H9 (cell line): Measurements from ENCODE around the gene SNRNP200. TPM values are rescaled to one million over a fixed set of nuclear protein-coding genes. Genes with fewer than 3 reads are reported as not detected.

Source experiments
- DNase-seq: peaks from one replicate; pipeline ENCODE4 v3.0.0-alpha.2; 2017
- H2AFZ ChIP-seq: one replicate; pipeline ENCODE4 v1.6.1; 2013; ENCODE audit warnings: mild to moderate bottlenecking, low read length, control low read depth, moderate library complexity
- H2AK5ac ChIP-seq: 2 replicates; pipeline ENCODE4 v1.6.1; 2013; ENCODE audit warnings: low read length, control low read depth, mixed read lengths; ENCODE audit not compliant: insufficient read length
- H2BK120ac ChIP-seq: one replicate; pipeline ENCODE4 v1.6.1; 2013; ENCODE audit warnings: low read depth, mild to moderate bottlenecking, low read length, control low read depth, inconsistent platforms; ENCODE audit not compliant: poor library complexity, severe bottlenecking
- H2BK12ac ChIP-seq: 2 replicates; pipeline ENCODE4 v1.6.1; 2013; ENCODE audit warnings: low read length, control low read depth, mixed read lengths, low read depth; ENCODE audit not compliant: insufficient read length
- H2BK15ac ChIP-seq: 2 replicates; pipeline ENCODE4 v1.6.1; 2013; ENCODE audit warnings: low read depth, low read length, control low read depth
- H2BK20ac ChIP-seq: one replicate; pipeline ENCODE4 v1.6.1; 2013; ENCODE audit warnings: low read depth, mild to moderate bottlenecking, low read length, control low read depth, inconsistent platforms; ENCODE audit not compliant: poor library complexity, severe bottlenecking
- H2BK5ac ChIP-seq: 2 replicates; pipeline ENCODE4 v1.6.1; 2013; ENCODE audit warnings: low read length, control low read depth, mixed read lengths; ENCODE audit not compliant: insufficient read length
- H3K14ac ChIP-seq: 2 replicates; pipeline ENCODE4 v1.6.1; 2013; ENCODE audit warnings: low read length, control low read depth; ENCODE audit not compliant: insufficient read depth
- H3K18ac ChIP-seq: 2 replicates; pipeline ENCODE4 v1.6.1; 2013; ENCODE audit warnings: low read depth, mild to moderate bottlenecking, mixed read lengths, low read length, control low read depth; ENCODE audit not compliant: insufficient read length
- H3K23ac ChIP-seq: 2 replicates; pipeline ENCODE4 v1.6.1; 2013; ENCODE audit warnings: low read length, control low read depth, mixed read lengths, low read depth; ENCODE audit not compliant: insufficient read length
- H3K23me2 ChIP-seq: 2 replicates; pipeline ENCODE4 v1.6.1; 2013; ENCODE audit warnings: low read depth, mild to moderate bottlenecking, mixed read lengths, low read length, control low read depth; ENCODE audit not compliant: insufficient read length, poor library complexity, severe bottlenecking
- H3K27ac ChIP-seq: 2 replicates; pipeline ENCODE4 v1.5.1; 2013; ENCODE audit warnings: low read length, control low read depth, mixed read lengths, low read depth; ENCODE audit not compliant: insufficient read length
- H3K27me3 ChIP-seq: 2 replicates; pipeline ENCODE4 v1.6.1; 2013; ENCODE audit warnings: low read length, control low read depth, inconsistent platforms; ENCODE audit not compliant: insufficient read depth
- H3K4ac ChIP-seq: 2 replicates; pipeline ENCODE4 v1.6.1; 2013; ENCODE audit warnings: low read depth, mild to moderate bottlenecking, control low read depth, inconsistent platforms, low read length, moderate library complexity
- H3K4me1 ChIP-seq: 2 replicates; pipeline ENCODE4 v1.6.1; 2013; ENCODE audit warnings: low read length, control low read depth, inconsistent platforms; ENCODE audit not compliant: insufficient read depth
- H3K4me2 ChIP-seq: 2 replicates; pipeline ENCODE4 v1.6.1; 2013; ENCODE audit warnings: low read length, control low read depth, mixed read lengths; ENCODE audit not compliant: insufficient read length, insufficient read depth
- H3K56ac ChIP-seq: 2 replicates; pipeline ENCODE4 v1.6.1; 2013; ENCODE audit warnings: low read depth, mild to moderate bottlenecking, mixed read lengths, low read length, control low read depth; ENCODE audit not compliant: insufficient read length
- H3K79me1 ChIP-seq: 2 replicates; pipeline ENCODE4 v1.6.1; 2013; ENCODE audit warnings: low read depth, mild to moderate bottlenecking, moderate library complexity, low read length, control low read depth, inconsistent platforms; ENCODE audit not compliant: insufficient read depth, poor library complexity, severe bottlenecking
- H3K79me2 ChIP-seq: 2 replicates; pipeline ENCODE4 v1.6.1; 2013; ENCODE audit warnings: low read length, control low read depth, inconsistent platforms; ENCODE audit not compliant: insufficient read depth
- H3K9ac ChIP-seq: 2 replicates; pipeline ENCODE4 v1.6.1; 2013; ENCODE audit warnings: low read length, control low read depth, mixed read lengths; ENCODE audit not compliant: insufficient read length; ENCODE audit errors: extremely low read depth
- H3K9me3 ChIP-seq: one replicate; pipeline ENCODE4 v1.6.1; 2013; ENCODE audit warnings: low read depth, low read length, inconsistent platforms; ENCODE audit not compliant: control insufficient read depth
- H3T11ph ChIP-seq: one replicate; pipeline ENCODE4 v1.6.1; 2013; ENCODE audit warnings: mild to moderate bottlenecking, low read length, control low read depth, inconsistent platforms
- H4K20me1 ChIP-seq: one replicate; pipeline ENCODE4 v1.6.1; 2013; ENCODE audit not compliant: control insufficient read depth, insufficient read length, insufficient read depth
- H4K5ac ChIP-seq: 2 replicates; pipeline ENCODE4 v1.6.1; 2013; ENCODE audit warnings: low read depth, mild to moderate bottlenecking, mixed read lengths, low read length, control low read depth; ENCODE audit not compliant: insufficient read length
- H4K8ac ChIP-seq: replicated peaks from 2 replicates; pipeline ENCODE4 v1.6.1; 2013; ENCODE audit warnings: low read length, control low read depth, mixed read lengths, low read depth; ENCODE audit not compliant: insufficient read length
- H4K91ac ChIP-seq: 2 replicates; pipeline ENCODE4 v1.6.1; 2013; ENCODE audit warnings: low read depth, mild to moderate bottlenecking, moderate library complexity, mixed read lengths, low read length, control low read depth; ENCODE audit not compliant: insufficient read length
- H3K27ac Mint-ChIP-seq, 3 experiments: 2 replicates in 2 of 3; 3 replicates in 1 of 3; pipeline ENCODE4 v1.8.0; 2020 to 2021; ENCODE audit warnings: mixed read lengths in 3 of 3, mild to moderate bottlenecking in 1 of 3, moderate library complexity in 1 of 3
- H3K27me3 Mint-ChIP-seq: 2 replicates; pipeline ENCODE4 v1.8.0; 2021; ENCODE audit warnings: low read depth, mild to moderate bottlenecking, moderate library complexity, mixed read lengths
- H3K36me3 Mint-ChIP-seq, 3 experiments: 2 replicates in 2 of 3; 3 replicates in 1 of 3; pipeline ENCODE4 v1.8.0; 2020 to 2021; ENCODE audit warnings: low read depth in 3 of 3, mixed read lengths in 3 of 3; ENCODE audit not compliant: insufficient read depth in 1 of 3
- H3K4me1 Mint-ChIP-seq, 2 experiments: 2 replicates each; pipeline ENCODE4 v1.8.0; 2020; ENCODE audit warnings: mixed read lengths in 2 of 2
- H3K4me3 Mint-ChIP-seq, 2 experiments: 2 replicates in 1 of 2; 3 replicates in 1 of 2; pipeline ENCODE4 v1.8.0; 2020 to 2021; ENCODE audit warnings: mild to moderate bottlenecking in 2 of 2, mixed read lengths in 2 of 2, moderate library complexity in 1 of 2
- H3K9me3 Mint-ChIP-seq, 2 experiments: 2 replicates in 1 of 2; 3 replicates in 1 of 2; pipeline ENCODE4 v1.8.0; 2020; ENCODE audit warnings: mild to moderate bottlenecking in 2 of 2, mixed read lengths in 2 of 2, moderate library complexity in 1 of 2
- CTCF ChIP-seq: fragments of 200-600 bp; sonication (generic); conservative IDR thresholded peaks from 3 replicates; pipeline ENCODE4 v1.8.0; 2021; ENCODE audit warnings: antibody characterized with exemption, mild to moderate bottlenecking
- WGBS: extraction: QIAGEN DNeasy Blood & Tissue Kit; methylation state at CpG from one replicate; pipeline ENCODE4 v1.1.7; 2013; ENCODE audit warnings: missing lambda C conversion rate, low lambda C conversion rate, mixed read lengths; ENCODE audit not compliant: insufficient read length; ENCODE audit errors: extremely low coverage; 5-methylcytosine and 5-hydroxymethylcytosine counted together
- total RNA-seq: library from RNA; stranded (reverse); gene quantifications from 2 replicates; pipeline ENCODE4 v1.2.1, GENCODE V29; 2021

The SNRNP200 gene
- total RNA-seq, 1 experiment from 2014 or later = 215 TPM

DNA sequence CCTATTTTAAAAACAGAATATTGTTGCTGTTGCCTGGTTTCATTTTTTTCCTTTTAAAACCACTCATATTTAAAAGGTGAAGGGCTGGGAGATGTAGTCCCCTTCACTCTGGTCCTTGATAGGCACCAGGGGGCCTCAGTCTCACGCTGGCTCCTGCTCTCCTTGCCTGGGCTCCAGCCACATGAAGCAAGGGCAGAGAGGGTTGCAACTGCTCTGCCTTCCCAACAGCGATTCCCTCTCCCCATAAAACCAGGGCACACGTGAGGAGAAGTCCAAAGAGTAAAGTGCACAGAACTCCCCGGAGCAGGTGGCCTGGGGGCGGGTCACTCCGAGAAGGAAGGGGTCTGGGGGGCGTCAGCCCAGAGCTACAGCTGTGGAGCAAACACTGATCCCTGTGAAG is 52.3 kb downstream of the SNRNP200 start:
- Histone ChIP-seq H2BK12ac (no peak overlapping the region), H2BK20ac (no peak overlapping the region)
- TF ChIP-seq CTCF = no peak

More for the DNA sequence above, 52.3 kb downstream of the SNRNP200 start:
- DNase-seq = no peak
- Histone ChIP-seq H3K9ac (no peak overlapping the region), H2BK15ac (no peak overlapping the region), H3K4me2 (no peak overlapping the region), H2AFZ (no peak overlapping the region), H3K4ac (no peak overlapping the region), H3K4me1 (no peaks in the 10 kb centered on the region), H3K79me1 (no peaks in the 10 kb centered on the region), H3K18ac (no peak overlapping the region), H3K23me2 (no peaks in the 10 kb centered on the region), H3K79me2 (no peaks in the 10 kb centered on the region), H3K27me3 (no peaks in the 10 kb centered on the region), H3K23ac (no peak overlapping the region), H3K9me3 (no peaks in the 10 kb centered on the region), H4K5ac (no peak overlapping the region), H4K8ac (no peak overlapping the region), H2AK5ac (no peak overlapping the region), H3T11ph (no peak overlapping the region), H3K27ac (no peak overlapping the region), H4K20me1 (no peaks in the 10 kb centered on the region), H4K91ac (no peak overlapping the region), H2BK5ac (no peak overlapping the region), H3K56ac (no peak overlapping the region), H3K14ac (no peak overlapping the region), H2BK120ac (no peak overlapping the region)
- H3K27ac Mint-ChIP-seq = no peak overlapping the region
- no peak overlapping the region for H3K4me3 Mint-ChIP-seq
- no CpG with 5 or more reads among the region's 7 CpGs for WGBS
- H3K4me1 Mint-ChIP-seq = no peaks in the 10 kb centered on the region
- peaks cover 10 to 39% (median 29%) of the 10 kb centered on the region in 3 experiments; a peak in 6 of 7 replicates for H3K36me3 Mint-ChIP-seq
- no peaks in the 10 kb centered on the region for H3K27me3 Mint-ChIP-seq
- H3K9me3 Mint-ChIP-seq = no peaks in the 10 kb centered on the region
